ENCODE data around the gene TRAPPC3. TPM values are rescaled to one million over a fixed set of nuclear protein-coding genes. Genes with fewer than 3 reads are reported as not detected.

Gene TRAPPC3
- total RNA-seq, 1 donor from 2014 or later, result 106 TPM

GRCh38 chr1:36126797-36127500 lies 22.3 kb downstream of the TRAPPC3 start:
- no peak for DNase-seq (ENCODE audit: low read depth, low spot score)

DNA sequence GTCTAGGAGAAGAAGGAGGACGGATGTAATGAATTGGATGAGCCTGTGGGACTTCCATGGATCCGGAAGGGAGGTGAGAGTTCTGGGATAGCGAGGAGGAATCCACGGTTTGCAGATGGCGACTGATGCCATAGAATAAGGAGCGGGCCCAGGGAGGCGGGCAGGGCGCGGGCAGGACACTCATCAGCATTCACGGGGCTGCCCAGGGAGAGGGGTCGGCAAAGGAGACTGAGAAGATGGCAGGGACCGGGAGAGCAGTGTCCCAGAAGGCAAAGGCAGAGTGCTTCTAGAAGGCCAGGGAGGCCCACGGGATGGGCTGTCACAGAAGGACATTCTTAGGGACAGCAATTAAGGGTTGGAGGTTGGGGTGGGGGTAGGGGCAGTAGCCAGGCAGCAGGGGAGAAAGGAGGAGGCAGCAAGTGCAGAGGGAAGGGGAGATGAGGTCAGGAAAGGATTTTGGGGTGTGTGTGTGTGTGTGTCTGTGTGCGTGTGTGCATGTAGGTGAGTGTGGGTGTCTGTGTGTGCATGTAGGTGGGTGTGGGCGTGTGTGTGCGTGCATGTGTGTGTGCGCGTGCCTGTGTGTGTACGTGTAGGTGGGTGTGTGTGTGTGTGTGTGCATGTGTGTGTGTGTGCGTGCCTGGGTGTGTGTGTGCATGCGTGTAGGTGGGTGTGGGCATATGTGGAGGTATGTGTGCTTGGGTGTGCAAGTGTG lies 23.1 kb downstream of the TRAPPC3 start:
- DNase-seq (ENCODE audit: low read depth, low spot score), result no peak

- DNase-seq (ENCODE audit: low read depth, low spot score), result no peak
These were observed 23.9 kb downstream of the TRAPPC3 start, which contains the start of gene COL8A2 for GRCh38 chr1:36125129-36125991. Gene COL8A2 (minus strand): TSS chr1:36125222. CDS start chr1:36100242, 24,980 bp downstream.

- DNase-seq (ENCODE audit: low read depth, low spot score), result no peak
These were observed 24.7 kb downstream of the TRAPPC3 start for GRCh38 chr1:36124404-36125128.

- no peak for DNase-seq (ENCODE audit: low read depth, low spot score)
These were observed 25.9 kb downstream of the TRAPPC3 start for GRCh38 chr1:36123356-36123755.

GRCh38 chr1:36122062-36123030 lies 26.9 kb downstream of the TRAPPC3 start:
- DNase-seq (ENCODE audit: low read depth, low spot score), result no peak

DNA sequence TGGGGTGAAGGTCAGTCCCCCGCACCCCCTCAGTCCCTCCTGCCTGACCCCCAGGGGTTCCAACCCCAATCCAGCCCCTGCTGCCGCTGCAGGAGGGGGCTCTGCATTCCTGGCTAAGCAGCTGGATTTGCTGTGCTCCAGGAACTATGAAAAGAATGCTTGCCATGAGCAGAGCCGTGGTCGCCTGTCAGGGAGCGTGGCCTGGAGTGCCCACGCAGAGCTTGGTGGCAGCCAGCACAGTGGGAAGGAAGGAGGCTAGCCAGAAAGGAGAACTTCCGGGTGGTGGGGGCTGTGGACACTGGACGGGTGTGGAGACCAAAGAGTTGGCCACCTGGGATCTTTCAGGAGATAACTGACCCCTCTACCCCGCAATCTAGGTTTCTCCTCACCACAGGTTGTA lies 29.8 kb downstream of the TRAPPC3 start:
- DNase-seq (ENCODE audit: low read depth, low spot score), result no peak

DNA sequence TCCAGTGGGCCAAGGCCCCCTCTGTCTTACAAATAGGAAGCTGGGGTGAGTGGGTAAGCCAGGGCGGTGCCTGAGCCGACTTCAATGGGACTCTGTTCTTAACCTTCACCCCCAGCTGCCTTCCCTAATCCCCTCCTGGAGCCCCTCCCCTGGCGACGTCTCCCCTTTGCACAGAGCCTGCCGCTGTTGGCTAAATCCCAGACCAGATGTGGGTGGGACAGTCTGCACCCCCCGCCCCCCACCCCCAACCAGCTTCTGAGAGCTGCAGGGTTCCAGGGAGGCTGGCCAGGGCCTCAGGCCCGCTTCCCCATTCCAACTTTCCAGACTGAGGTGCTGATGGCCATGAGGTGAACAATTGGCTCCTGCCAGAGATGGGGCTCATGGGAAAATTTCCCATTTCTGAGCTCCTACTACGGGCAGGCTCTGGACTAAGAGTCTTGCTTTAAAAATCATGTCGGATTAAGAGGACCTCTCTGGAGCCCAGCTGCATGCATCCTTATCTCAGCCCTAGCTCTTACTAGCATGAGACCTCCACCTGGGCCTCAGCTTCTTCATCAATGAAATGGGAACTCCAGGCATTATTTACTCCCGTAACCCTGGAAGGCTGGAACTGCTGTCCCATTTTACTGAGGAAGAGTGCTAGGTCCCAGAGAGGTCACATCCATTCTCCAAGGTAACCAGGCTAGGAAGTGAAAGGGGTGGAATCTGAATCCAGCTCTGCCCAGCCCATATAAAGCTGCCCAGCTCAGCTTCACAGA lies 30.7 kb downstream of the TRAPPC3 start:
- DNase-seq (ENCODE audit: low read depth, low spot score), result no peak

- DNase-seq (ENCODE audit: low read depth, low spot score), result no peak
These were observed 32.4 kb downstream of the TRAPPC3 start for GRCh38 chr1:36116901-36117300.

GRCh38 chr1:36115931-36116330 lies 33.4 kb downstream of the TRAPPC3 start:
- DNase-seq (ENCODE audit: low read depth, low spot score), result no peak

DNA sequence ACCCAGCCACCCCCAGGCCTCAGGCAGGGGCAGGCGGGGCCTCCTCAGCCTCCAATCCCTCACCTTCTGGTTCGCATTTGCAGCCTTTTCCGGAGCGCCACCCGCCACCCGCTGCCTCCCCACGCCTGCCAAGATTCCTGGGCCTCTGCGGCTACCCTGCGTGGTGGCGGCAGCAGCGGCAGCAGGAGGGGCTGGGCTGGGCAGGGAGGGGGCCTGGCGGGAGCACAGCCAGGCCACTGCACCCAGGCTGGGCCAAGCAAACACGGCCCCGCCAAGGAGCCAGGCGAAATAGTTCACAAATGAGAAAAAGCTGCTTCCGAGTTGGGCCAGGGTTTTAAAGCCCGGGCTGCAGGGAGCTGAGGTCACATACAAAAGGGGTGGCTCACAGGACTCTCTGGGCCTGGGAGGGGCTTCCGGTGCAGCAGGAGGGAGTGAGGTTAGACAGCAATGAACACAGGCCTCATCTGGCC lies 34.1 kb downstream of the TRAPPC3 start:
- DNase-seq (ENCODE audit: low read depth, low spot score), result no peak

- DNase-seq (ENCODE audit: low read depth, low spot score), result no peak
These were observed 34.9 kb downstream of the TRAPPC3 start for GRCh38 chr1:36114371-36114770.

- no peak for DNase-seq (ENCODE audit: low read depth, low spot score)
These were observed 36.5 kb downstream of the TRAPPC3 start for GRCh38 chr1:36112823-36113222.

GRCh38 chr1:36111151-36111550 lies 38.1 kb downstream of the TRAPPC3 start:
- no peak for DNase-seq (ENCODE audit: low read depth, low spot score)

DNA sequence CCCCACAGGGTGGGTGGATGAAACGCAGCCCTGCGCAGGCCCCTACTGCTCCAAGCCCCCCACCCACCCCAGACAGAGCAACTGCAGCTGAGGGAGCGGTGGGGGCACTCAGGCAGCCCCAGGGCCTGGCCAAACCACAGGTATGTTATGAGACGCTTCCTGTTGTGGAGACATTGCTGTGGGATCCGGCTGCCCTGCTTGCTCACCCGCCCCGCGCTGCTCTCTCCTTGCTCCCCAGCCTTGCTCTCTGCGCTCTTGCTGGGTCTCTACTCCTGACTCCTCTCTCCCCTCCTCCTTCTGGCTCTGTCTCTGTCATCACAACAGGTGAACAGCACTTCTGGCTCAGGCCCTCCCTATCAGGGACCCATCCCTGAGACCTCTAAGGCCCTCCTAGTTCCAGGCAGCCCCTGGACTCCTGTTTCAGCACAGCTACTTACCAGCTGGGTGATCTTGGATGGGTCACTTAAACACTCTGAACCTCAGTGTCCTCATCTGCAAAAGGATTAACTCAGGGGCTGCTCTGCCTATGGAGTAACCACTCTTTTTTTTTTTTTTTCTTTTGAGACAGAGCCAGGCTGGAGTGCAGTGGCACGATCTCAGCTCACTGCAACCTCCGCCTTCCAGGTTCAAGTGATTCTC lies 40.1 kb downstream of the TRAPPC3 start:
- DNase-seq (ENCODE audit: low read depth, low spot score), result no peak

DNA sequence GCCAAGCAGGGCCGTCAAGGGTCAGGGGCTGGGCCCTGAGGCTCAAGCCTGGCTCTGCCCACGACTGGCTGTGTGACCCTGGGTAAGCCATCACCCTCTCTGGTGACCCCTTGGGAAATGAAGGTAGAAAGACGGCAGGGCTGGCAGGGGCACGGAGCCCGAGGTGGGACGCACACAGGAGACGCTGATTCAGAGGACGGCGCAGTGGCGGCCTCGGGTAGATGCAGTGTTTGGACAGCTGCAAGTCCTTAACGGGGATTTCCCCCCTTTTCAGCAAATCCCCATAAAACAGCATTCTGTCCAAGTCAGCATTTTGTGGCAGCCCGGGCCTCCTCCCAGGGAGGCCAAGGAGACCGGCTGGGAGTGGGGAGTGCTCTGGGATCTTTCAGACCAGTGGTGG lies 41.0 kb downstream of the TRAPPC3 start:
- DNase-seq (ENCODE audit: low read depth, low spot score), result no peak

GRCh38 chr1:36107394-36107793 lies 41.9 kb downstream of the TRAPPC3 start:
- no peak for DNase-seq (ENCODE audit: low read depth, low spot score)

DNA sequence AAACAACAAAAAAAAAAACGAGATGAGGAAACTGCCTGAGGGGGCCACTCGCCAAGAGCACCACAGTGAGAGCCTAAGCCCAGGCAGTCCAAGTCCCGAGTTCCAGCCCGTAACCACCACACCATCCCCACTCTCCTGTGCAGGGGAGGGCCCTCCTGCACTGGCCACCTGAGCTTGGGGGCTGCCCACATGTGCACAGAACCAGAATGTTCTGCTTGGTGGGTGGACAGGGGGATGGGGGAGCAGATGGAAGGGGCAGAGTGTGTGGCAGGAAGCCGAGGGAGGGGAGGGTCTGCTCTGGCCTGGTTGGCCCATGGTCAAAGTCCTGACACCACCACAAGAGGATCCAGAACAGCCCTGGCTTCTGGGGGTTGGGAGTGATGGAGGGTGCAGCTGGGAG lies 43.0 kb downstream of the TRAPPC3 start:
- no peak for DNase-seq (ENCODE audit: low read depth, low spot score)

DNA sequence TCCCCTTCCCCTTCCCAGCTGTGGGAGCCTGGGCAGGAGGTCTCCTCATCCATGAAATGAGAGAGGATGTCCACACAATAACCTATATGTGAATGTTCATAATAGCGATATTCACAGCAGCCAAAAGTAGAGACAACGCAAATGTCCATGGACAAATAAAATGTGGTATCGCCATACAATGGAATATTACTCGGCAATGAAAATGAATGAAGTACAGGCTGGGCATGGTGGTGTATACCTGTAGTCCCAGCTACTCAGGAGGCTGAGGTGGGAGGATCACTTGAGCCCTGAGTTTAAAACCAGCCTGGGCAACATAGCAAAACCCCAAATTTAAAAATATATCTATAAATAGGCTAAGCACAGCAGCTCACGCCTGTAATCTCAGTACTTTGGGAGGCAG lies 47.7 kb downstream of the TRAPPC3 start:
- no peak for DNase-seq (ENCODE audit: low read depth, low spot score)

Data from pulmonary artery endothelial cell (primary cell).